Sigmoid colon (tissue), 7 donors: Measurements from ENCODE around the gene ACTN4. TPM values are rescaled to one million over a fixed set of nuclear protein-coding genes. Genes with fewer than 3 reads are reported as not detected.

ENCODE experiments used
- DNase-seq: peaks from one replicate; pipeline ENCODE4 v3.0.0-alpha.2; 2019
- H3K27ac ChIP-seq, 4 donors: fragments of 200-600 bp; sonication (generic); one replicate each; pipeline ENCODE4 v1.5.1; 2016 to 2019; ENCODE audit warnings: mild to moderate bottlenecking in 1 of 4
- H3K27me3 ChIP-seq, 3 donors: fragments of 200-600 bp; sonication (generic); one replicate each; pipeline ENCODE4 v1.5.1; 2019; ENCODE audit warnings: mild to moderate bottlenecking in 1 of 3
- H3K36me3 ChIP-seq, 4 donors: fragments of 200-600 bp; sonication (generic); one replicate each; pipeline ENCODE4 v1.5.1; 2016 to 2019
- H3K4me1 ChIP-seq, 4 donors: fragments of 200-600 bp; sonication (generic); one replicate each; pipeline ENCODE4 v1.5.1; 2017 to 2019
- H3K4me3 ChIP-seq, 4 donors: fragments of 200-600 bp; sonication (generic); one replicate each; pipeline ENCODE4 v1.5.1; 2017 to 2019; ENCODE audit warnings: mild to moderate bottlenecking in 2 of 4, moderate library complexity in 1 of 4
- H3K9me3 ChIP-seq, 4 donors: fragments of 200-600 bp in 3 of 4; sonication (generic) in 3 of 4; one replicate each; pipeline versions ENCODE4 v1.5.1 to v1.6.1; 2013 to 2019
- EP300 ChIP-seq, 4 donors: sonication (generic); formaldehyde crosslinking; IDR thresholded peaks; one replicate each; pipeline ENCODE4 v1.6.1; 2017; ENCODE audit warnings: antibody characterized with exemption in 4 of 4
- POLR2A ChIP-seq, 2 donors: fragments of 450-650 bp; IDR thresholded peaks; one replicate each; pipeline ENCODE4 v1.6.1; 2016; ENCODE audit warnings: antibody characterized with exemption in 2 of 2, mild to moderate bottlenecking in 2 of 2, moderate library complexity in 2 of 2
- POLR2AphosphoS5 ChIP-seq, 4 donors: sonication (generic); formaldehyde crosslinking; IDR thresholded peaks; one replicate each; pipeline ENCODE4 v1.6.1; 2017; ENCODE audit warnings: antibody characterized with exemption in 4 of 4
- WGBS, 2 donors: extraction: QIAGEN DNeasy Blood & Tissue Kit; methylation state at CpG; one replicate each; pipeline ENCODE4 v1.1.7; 2013; 5-methylcytosine and 5-hydroxymethylcytosine counted together
- intact Hi-C: fragments of 100-400 bp; cut with DNase I; formaldehyde crosslinking; loops from one replicate; pipeline ENCODE4 v1.15.1; 2023
- polyA plus RNA-seq, 3 donors: library from polyadenylated mRNA; stranded (reverse); fragments of 200-250 nt; gene quantifications; one replicate each; pipeline ENCODE4 v1.2.3, GENCODE V29; 2013
- total RNA-seq, 4 donors: library from RNA; depleted of rRNA; stranded (reverse); fragments of >200 nt; gene quantifications; one replicate each; pipeline ENCODE4 v1.1.0, GENCODE V29; 2016
- TF ChIP-seq, protein P1 (sequence below), 4 experiments: fragments of 450-650 bp in 3 of 4; fragments of 200-600 bp in 1 of 4; IDR thresholded peaks; one replicate each; pipeline ENCODE4 v1.5.1; 2016 to 2019; ENCODE audit warnings: antibody characterized with exemption in 4 of 4, mild to moderate bottlenecking in 3 of 4, moderate library complexity in 2 of 4
- donor health status: healthy with polysubstance abuse.
- donor health status: Bipolar disorder and iron deficiency.
- donor health status: healthy.

Gene ACTN4
- total and polyA plus RNA-seq, 7 donors: 122 to 456 (median 176) TPM

DNA sequence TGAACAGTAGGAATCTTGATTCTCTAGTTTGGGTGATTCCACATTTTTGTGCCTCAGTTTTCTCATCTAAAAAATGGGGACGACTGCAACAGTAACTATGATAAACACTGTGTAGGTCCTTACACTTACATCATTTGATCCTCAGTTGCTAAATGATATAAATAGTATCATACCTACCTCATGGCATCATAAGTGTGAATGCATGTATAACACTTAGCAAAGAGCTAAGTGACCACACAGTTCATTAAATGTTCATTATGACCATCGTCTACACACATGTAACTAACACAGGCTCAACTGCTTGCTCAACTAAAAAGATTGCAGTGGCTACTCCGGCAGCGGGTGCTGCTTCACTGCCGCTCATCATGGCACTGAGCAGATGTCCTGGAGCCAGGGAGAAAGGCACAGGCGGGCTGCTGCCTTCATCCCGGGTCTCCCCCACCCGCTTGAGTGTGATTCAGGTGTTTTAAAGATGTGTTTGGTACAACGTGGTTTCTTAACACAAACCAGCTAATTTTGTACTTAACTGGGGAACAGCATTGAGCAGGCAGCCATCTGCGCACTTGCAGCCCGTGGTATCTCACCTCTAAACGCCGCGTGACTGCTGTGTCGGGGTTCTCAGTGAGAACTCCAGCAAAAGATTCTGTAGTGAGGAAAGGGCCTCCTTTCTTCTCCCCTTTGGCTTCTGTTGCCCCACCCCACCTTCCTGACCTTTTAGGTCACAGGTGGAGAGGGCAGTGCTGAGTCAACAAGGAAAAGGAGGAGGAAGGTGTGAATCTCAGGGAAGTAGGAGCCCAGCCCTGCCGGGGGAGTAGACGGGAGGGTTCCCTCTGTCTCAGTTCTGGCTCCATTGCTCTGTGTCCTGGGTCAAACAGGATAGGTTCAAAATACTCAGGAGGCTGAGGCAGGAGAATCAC is 11.7 kb upstream of the ACTN4 start:
- TF ChIP-seq POLR2AphosphoS5 (IDR thresholded peaks at IDR 0.05): no peak
- TF ChIP-seq, protein P1, sequence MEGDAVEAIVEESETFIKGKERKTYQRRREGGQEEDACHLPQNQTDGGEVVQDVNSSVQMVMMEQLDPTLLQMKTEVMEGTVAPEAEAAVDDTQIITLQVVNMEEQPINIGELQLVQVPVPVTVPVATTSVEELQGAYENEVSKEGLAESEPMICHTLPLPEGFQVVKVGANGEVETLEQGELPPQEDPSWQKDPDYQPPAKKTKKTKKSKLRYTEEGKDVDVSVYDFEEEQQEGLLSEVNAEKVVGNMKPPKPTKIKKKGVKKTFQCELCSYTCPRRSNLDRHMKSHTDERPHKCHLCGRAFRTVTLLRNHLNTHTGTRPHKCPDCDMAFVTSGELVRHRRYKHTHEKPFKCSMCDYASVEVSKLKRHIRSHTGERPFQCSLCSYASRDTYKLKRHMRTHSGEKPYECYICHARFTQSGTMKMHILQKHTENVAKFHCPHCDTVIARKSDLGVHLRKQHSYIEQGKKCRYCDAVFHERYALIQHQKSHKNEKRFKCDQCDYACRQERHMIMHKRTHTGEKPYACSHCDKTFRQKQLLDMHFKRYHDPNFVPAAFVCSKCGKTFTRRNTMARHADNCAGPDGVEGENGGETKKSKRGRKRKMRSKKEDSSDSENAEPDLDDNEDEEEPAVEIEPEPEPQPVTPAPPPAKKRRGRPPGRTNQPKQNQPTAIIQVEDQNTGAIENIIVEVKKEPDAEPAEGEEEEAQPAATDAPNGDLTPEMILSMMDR (IDR thresholded peaks at IDR 0.05): no peak
- TF ChIP-seq POLR2A (IDR thresholded peaks at IDR 0.05): no peak
- TF ChIP-seq EP300 (IDR thresholded peaks at IDR 0.05): no peak
- Histone ChIP-seq H3K9me3 (no peaks in the 10 kb centered on the region), H3K27me3 (no peaks in the 10 kb centered on the region), H3K36me3 (peaks cover 9 to 65% (median 24%) of the 10 kb centered on the region in 4 donors), H3K27ac (peak overlapping the region in 1 of 4 donors; percentile 58), H3K4me1 (peaks cover 0 to 6% (median 0%) of the 10 kb centered on the region in 4 donors), H3K4me3 (no peak overlapping the region)
- no peak for DNase-seq
- intact Hi-C loops: no loop called here
- WGBS, 2 donors: 77 to 85% methylated on average over 17 of the region's 17 CpGs

DNA sequence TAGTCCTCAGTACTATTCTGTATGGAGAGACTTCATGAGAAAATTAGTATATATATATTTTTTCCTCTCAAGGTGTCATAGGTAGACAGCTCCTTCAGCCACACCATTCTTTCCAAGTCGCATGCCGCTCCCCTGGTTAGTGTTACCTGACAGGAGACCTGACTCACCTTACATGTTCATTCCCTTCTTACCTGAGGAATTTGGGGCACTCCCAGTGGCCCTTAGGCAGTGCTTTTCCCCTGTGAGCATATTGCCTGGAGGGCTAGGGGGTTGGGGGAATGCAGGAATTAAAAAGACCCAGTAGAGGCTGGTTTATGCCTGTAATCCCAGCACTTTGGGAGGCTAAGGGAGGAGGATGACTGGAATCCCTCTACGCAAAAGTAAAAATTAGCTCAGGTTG is 9.0 kb upstream of the ACTN4 start:
- no peak overlapping the region for H3K4me3 ChIP-seq
- peaks cover 0 to 38% (median 12%) of the 10 kb centered on the region in 4 donors for H3K36me3 ChIP-seq
- TF ChIP-seq EP300 (IDR thresholded peaks at IDR 0.05): no peak
- no peak for TF ChIP-seq POLR2A (IDR thresholded peaks at IDR 0.05)
- TF ChIP-seq POLR2AphosphoS5 (IDR thresholded peaks at IDR 0.05): no peak
- TF ChIP-seq, protein P1 (IDR thresholded peaks at IDR 0.05): no peak
- no peak for DNase-seq
- intact Hi-C loops: no loop called here
- no peaks in the 10 kb centered on the region for H3K27me3 ChIP-seq
- H3K4me1 ChIP-seq: peaks cover 0 to 6% (median 0%) of the 10 kb centered on the region in 4 donors
- no peak overlapping the region for H3K27ac ChIP-seq
- WGBS, 2 donors: 95 to 98% methylated on average over 3 of the region's 3 CpGs
- no peaks in the 10 kb centered on the region for H3K9me3 ChIP-seq

DNA sequence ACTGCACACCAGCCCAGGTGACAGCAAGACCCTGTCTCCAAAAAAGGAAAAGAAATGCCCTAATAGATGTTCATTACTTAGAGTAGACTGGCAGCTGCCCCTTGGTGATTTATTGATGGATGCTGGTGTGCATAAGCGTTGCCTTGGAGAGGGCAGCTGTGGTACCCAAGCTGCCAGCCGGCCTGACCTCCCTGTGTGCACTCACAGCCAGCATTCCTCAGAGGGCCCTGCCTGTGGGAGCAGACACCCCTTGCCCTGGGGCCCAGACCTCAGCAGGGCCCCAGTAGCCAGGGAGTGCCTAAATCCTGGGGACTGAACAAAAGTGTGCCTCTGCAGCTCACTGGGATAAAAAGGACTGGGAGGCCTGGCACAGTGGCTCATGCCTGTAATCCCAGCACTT is 7.8 kb upstream of the ACTN4 start:
- DNase-seq: no peak
- no peak for TF ChIP-seq POLR2A (IDR thresholded peaks at IDR 0.05)
- TF ChIP-seq, protein P1 (IDR thresholded peaks at IDR 0.05): no peak
- TF ChIP-seq EP300 (IDR thresholded peaks at IDR 0.05): no peak
- TF ChIP-seq POLR2AphosphoS5 (IDR thresholded peaks at IDR 0.05): peak in 1 of 4 donors; percentile 9
- Histone ChIP-seq H3K27me3 (no peaks in the 10 kb centered on the region), H3K27ac (peak overlapping the region in 3 of 4 donors; percentile 2 to 49 (median 18)), H3K4me1 (peaks cover 0 to 6% (median 0%) of the 10 kb centered on the region in 4 donors), H3K9me3 (no peaks in the 10 kb centered on the region), H3K36me3 (peaks cover 0 to 36% (median 12%) of the 10 kb centered on the region in 4 donors), H3K4me3 (no peak overlapping the region)
- intact Hi-C loops: loop anchor here (10.0 kb wide), 1 partner anchor 195 kb away; the partner anchor contains the start of gene ECH1
- WGBS, 2 donors: 88 to 91% methylated on average over 2 of the region's 2 CpGs

DNA sequence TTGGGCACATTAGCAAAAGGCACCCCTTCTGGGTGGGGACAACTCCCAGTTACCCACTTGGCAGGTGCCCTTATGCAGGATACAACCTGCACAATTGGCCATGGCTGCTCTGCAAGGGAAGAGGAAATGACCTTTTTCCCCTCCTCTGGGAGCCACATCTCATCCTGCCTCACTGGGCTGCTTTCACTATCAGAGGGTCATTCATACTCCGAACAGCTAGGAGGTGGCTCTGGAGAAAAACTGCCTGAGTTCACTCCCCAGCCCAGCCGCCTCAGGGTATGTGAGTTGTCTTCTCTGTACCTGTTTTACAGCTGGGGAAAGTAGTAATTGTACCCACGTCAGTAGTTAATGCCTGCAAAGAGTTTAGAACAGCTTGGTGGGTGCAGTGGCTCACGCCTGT is 7.1 kb upstream of the ACTN4 start:
- H3K4me1 ChIP-seq: peaks cover 0 to 6% (median 0%) of the 10 kb centered on the region in 4 donors
- H3K36me3 ChIP-seq: peaks cover 0 to 30% (median 7%) of the 10 kb centered on the region in 4 donors
- no peak for DNase-seq
- no peak overlapping the region for H3K4me3 ChIP-seq
- peak in 2 of 4 donors; percentile 24 to 30 for TF ChIP-seq POLR2AphosphoS5 (IDR thresholded peaks at IDR 0.05)
- no peak for TF ChIP-seq EP300 (IDR thresholded peaks at IDR 0.05)
- no peaks in the 10 kb centered on the region for H3K9me3 ChIP-seq
- H3K27ac ChIP-seq: peak overlapping the region in 3 of 4 donors; percentile 2 to 49 (median 39)
- no peaks in the 10 kb centered on the region for H3K27me3 ChIP-seq
- intact Hi-C loops: loop anchor here (10.0 kb wide), 1 partner anchor 194 kb away; the partner anchor contains the start of gene ECH1
- WGBS, 2 donors: 35 to 67% methylated on average over 4 of the region's 4 CpGs

DNA sequence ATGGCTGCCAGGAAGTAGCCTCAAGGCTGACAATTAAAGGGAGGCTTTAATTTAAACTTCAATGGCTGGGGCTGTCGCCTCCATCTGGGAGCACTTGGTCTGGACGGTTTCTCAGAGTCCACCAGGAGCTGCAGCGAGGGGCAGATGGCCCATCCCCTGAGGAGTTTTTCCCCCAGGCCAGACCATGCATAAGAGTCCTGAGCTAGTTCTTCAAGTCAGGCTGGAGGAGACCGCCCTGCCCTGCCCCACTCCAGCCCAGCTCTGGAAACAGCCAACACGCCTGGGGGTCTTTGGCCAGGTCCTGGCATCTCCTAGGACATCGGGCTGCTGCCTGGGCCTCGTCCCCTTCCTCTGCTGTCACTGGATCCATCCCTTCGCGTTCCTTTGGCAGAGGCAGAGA is 5.3 kb upstream of the ACTN4 start:
- Histone ChIP-seq H3K4me1 (peaks cover 0 to 5% (median 4%) of the 10 kb centered on the region in 4 donors), H3K27me3 (no peaks in the 10 kb centered on the region), H3K9me3 (no peaks in the 10 kb centered on the region), H3K4me3 (no peak overlapping the region), H3K27ac (no peak overlapping the region), H3K36me3 (peaks cover 0 to 16% (median 0%) of the 10 kb centered on the region in 4 donors)
- 68 to 85% methylated on average over 9 of the region's 9 CpGs for WGBS, 2 donors
- intact Hi-C loops: loop anchor here (10.0 kb wide), 1 partner anchor 193 kb away; the partner anchor contains the start of gene ECH1
- no peak for DNase-seq
- TF ChIP-seq, protein P1 (IDR thresholded peaks at IDR 0.05): no peak
- TF ChIP-seq EP300 (IDR thresholded peaks at IDR 0.05): no peak
- TF ChIP-seq POLR2AphosphoS5 (IDR thresholded peaks at IDR 0.05): no peak
- TF ChIP-seq POLR2A (IDR thresholded peaks at IDR 0.05): no peak
